Sigmoid colon (tissue), 4 donors: ENCODE data around the gene MYMX.

Experiments
- POLR2A ChIP-seq, 2 donors: fragments of 450-650 bp; IDR thresholded peaks; one replicate each; pipeline ENCODE4 v1.6.1; 2016; ENCODE audit warnings: antibody characterized with exemption in 2 of 2, mild to moderate bottlenecking in 2 of 2, moderate library complexity in 2 of 2
- POLR2AphosphoS5 ChIP-seq, 4 donors: sonication (generic); formaldehyde crosslinking; IDR thresholded peaks; one replicate each; pipeline ENCODE4 v1.6.1; 2017; ENCODE audit warnings: antibody characterized with exemption in 4 of 4
- TF ChIP-seq, protein P1 (sequence below), 4 experiments: fragments of 450-650 bp in 3 of 4; fragments of 200-600 bp in 1 of 4; IDR thresholded peaks; one replicate each; pipeline ENCODE4 v1.5.1; 2016 to 2019; ENCODE audit warnings: antibody characterized with exemption in 4 of 4, mild to moderate bottlenecking in 3 of 4, moderate library complexity in 2 of 4

DNA sequence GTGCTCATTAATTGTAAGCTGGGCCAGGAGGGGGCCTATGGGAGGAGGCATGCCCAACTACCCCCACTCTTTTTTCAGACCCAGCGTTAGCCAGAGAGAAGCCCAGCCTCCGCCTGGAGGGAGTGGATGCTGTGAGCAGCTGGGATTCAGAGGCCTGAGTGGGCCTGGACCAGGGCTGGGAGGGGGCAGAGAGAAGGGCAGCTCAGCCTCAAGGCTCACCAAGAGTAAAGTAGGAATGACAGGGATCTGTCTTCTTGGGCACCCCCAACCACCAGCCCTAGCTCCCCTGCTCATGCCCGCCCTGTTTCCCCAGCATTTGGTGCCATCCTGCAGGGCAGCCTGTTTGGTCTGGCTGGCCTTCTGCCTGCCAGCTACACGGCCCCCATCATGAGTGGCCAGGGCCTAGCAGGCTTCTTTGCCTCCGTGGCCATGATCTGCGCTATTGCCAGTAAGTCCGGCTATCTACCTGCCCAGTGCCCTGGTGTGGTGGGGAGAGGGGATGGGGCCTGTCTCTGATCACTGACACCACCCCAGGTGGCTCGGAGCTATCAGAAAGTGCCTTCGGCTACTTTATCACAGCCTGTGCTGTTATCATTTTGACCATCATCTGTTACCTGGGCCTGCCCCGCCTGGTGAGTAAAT, 13.4 kb downstream of the MYMX start:
- TF ChIP-seq POLR2A (IDR thresholded peaks at IDR 0.05) (no peak), POLR2AphosphoS5 (IDR thresholded peaks at IDR 0.05) (no peak)
- TF ChIP-seq, protein P1, sequence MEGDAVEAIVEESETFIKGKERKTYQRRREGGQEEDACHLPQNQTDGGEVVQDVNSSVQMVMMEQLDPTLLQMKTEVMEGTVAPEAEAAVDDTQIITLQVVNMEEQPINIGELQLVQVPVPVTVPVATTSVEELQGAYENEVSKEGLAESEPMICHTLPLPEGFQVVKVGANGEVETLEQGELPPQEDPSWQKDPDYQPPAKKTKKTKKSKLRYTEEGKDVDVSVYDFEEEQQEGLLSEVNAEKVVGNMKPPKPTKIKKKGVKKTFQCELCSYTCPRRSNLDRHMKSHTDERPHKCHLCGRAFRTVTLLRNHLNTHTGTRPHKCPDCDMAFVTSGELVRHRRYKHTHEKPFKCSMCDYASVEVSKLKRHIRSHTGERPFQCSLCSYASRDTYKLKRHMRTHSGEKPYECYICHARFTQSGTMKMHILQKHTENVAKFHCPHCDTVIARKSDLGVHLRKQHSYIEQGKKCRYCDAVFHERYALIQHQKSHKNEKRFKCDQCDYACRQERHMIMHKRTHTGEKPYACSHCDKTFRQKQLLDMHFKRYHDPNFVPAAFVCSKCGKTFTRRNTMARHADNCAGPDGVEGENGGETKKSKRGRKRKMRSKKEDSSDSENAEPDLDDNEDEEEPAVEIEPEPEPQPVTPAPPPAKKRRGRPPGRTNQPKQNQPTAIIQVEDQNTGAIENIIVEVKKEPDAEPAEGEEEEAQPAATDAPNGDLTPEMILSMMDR (IDR thresholded peaks at IDR 0.05) = no peak
